ENCODE data around the gene ZNF316. TPM values are rescaled to one million over a fixed set of nuclear protein-coding genes. Genes with fewer than 3 reads are reported as not detected.

The ZNF316 gene
- polyA plus RNA-seq, 1 of the 3 experiments (the other 2 are of a cell fraction), result 18.6 TPM

- no peaks in the 10 kb centered on the region for H3K27me3 ChIP-seq (ENCODE audit: insufficient read depth)
- H3K9ac ChIP-seq, result no peak overlapping the region
- peaks cover 0 to 9% of the 10 kb centered on the region in 2 experiments for H3K36me3 ChIP-seq (replicated peaks in 1 of 2; ENCODE audit: control insufficient read depth in 1 of 2, insufficient read depth in 2 of 2, low read length in 1 of 2)
- H3K27ac ChIP-seq (ENCODE audit: low read depth in 2 of 2, low read length in 1 of 2), result peak overlapping the region in 1 of 2 experiments; percentile 35; a peak in 1 of 4 replicates
- H3K4me1 ChIP-seq (ENCODE audit: control insufficient read depth in 1 of 2, insufficient read depth in 2 of 2, low read depth in 1 of 2, low read length in 1 of 2), result peaks cover 0 to 8% of the 10 kb centered on the region in 2 experiments; a peak in 1 of 4 replicates
- no peaks in the 10 kb centered on the region for H3K9me2 ChIP-seq
- H3K4me2 ChIP-seq, result no peak overlapping the region
- no peaks in the 10 kb centered on the region for H3K9me3 ChIP-seq
- H2AFZ ChIP-seq (ENCODE audit: low read depth), result no peak overlapping the region
- H3K79me2 ChIP-seq (ENCODE audit: insufficient read depth), result no peaks in the 10 kb centered on the region
- DNase-seq, result no peak
- CTCF ChIA-PET, result no interaction called here
- peaks cover 3% of the 10 kb centered on the region for H3F3A ChIP-seq (replicated peaks; ENCODE audit: insufficient read depth)
- POLR2A ChIA-PET, result interaction anchor here (1.3 to 1.6 kb wide), 2 partner anchors 8 to 31 kb away, joined by 4 to 6 read pairs; partner anchors contain the start of gene ZNF316
- 95% methylated on average over 6 of the region's 6 CpGs for WGBS (ENCODE audit: low lambda C conversion rate)
- no peaks in the 10 kb centered on the region for H4K20me1 ChIP-seq (ENCODE audit: insufficient read depth)
- H3K4me3 ChIP-seq (ENCODE audit: low read depth in 2 of 2, low read length in 1 of 2), result no peak overlapping the region
- TF ChIP-seq MXI1 (IDR thresholded peaks at IDR 0.05; ENCODE audit: low read depth, low read length), result no peak
- no peak for TF ChIP-seq POLR2AphosphoS5 (IDR thresholded peaks at IDR 0.05; ENCODE audit: low read depth, low read length)
- TF ChIP-seq, protein P1, sequence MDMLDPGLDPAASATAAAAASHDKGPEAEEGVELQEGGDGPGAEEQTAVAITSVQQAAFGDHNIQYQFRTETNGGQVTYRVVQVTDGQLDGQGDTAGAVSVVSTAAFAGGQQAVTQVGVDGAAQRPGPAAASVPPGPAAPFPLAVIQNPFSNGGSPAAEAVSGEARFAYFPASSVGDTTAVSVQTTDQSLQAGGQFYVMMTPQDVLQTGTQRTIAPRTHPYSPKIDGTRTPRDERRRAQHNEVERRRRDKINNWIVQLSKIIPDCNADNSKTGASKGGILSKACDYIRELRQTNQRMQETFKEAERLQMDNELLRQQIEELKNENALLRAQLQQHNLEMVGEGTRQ (IDR thresholded peaks at IDR 0.05; ENCODE audit: borderline replicate concordance, low read depth, low read length), result no peak
- TF ChIP-seq NFIC (IDR thresholded peaks at IDR 0.05; ENCODE audit: borderline replicate concordance), result no peak
- TF ChIP-seq, protein P2, sequence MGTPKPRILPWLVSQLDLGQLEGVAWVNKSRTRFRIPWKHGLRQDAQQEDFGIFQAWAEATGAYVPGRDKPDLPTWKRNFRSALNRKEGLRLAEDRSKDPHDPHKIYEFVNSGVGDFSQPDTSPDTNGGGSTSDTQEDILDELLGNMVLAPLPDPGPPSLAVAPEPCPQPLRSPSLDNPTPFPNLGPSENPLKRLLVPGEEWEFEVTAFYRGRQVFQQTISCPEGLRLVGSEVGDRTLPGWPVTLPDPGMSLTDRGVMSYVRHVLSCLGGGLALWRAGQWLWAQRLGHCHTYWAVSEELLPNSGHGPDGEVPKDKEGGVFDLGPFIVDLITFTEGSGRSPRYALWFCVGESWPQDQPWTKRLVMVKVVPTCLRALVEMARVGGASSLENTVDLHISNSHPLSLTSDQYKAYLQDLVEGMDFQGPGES (IDR thresholded peaks at IDR 0.05; ENCODE audit: low read depth, low read length), result no peak
- no peak for TF ChIP-seq FOSL2 (IDR thresholded peaks at IDR 0.05; ENCODE audit: borderline replicate concordance, low read depth)
- TF ChIP-seq TEAD4 (IDR thresholded peaks at IDR 0.05; ENCODE audit: borderline replicate concordance, insufficient read depth), result no peak
- no peak for TF ChIP-seq ELF1 (IDR thresholded peaks at IDR 0.05)
- TF ChIP-seq RCOR1 (IDR thresholded peaks at IDR 0.05; ENCODE audit: low read length), result no peak
- TF ChIP-seq, protein P3, sequence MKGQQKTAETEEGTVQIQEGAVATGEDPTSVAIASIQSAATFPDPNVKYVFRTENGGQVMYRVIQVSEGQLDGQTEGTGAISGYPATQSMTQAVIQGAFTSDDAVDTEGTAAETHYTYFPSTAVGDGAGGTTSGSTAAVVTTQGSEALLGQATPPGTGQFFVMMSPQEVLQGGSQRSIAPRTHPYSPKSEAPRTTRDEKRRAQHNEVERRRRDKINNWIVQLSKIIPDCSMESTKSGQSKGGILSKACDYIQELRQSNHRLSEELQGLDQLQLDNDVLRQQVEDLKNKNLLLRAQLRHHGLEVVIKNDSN (IDR thresholded peaks at IDR 0.05; ENCODE audit: borderline replicate concordance, low read depth), result no peak
- no peak for TF ChIP-seq EP300 (IDR thresholded peaks at IDR 0.05; ENCODE audit: borderline replicate concordance in 1 of 2, low read depth in 1 of 2, low read length in 1 of 2)
- TF ChIP-seq NRF1 (IDR thresholded peaks at IDR 0.05; ENCODE audit: low read depth, low read length), result no peak
- TF ChIP-seq ZBTB33 (IDR thresholded peaks at IDR 0.05; ENCODE audit: borderline replicate concordance, low read depth), result no peak
- no peak for TF ChIP-seq CHD2 (IDR thresholded peaks at IDR 0.05; ENCODE audit: low read length, partially characterized antibody)
- TF ChIP-seq TAF1 (IDR thresholded peaks at IDR 0.05; ENCODE audit: borderline replicate concordance, low read depth, low read length), result no peak
Measured at GRCh38 chr7:6628045-6628444, 9.1 kb upstream of the ZNF316 start.
